ENCODE results near the gene FAM107B. TPM values are rescaled to one million over a fixed set of nuclear protein-coding genes. Genes with fewer than 3 reads are reported as not detected.

The FAM107B gene
- total RNA-seq, 1 experiment from 2014 or later: 41.6 TPM

GRCh38 chr10:14784459-14785055 is 9.9 kb upstream of the FAM107B start:
- POLR2A ChIA-PET: no interaction called here
- Histone ChIP-seq H3K27ac (ENCODE audit: low read depth, low read length) (no peak overlapping the region), H3K9ac (ENCODE audit: low read length) (no peak overlapping the region), H3K27me3 (ENCODE audit: insufficient read depth, low read length) (no peaks in the 10 kb centered on the region), H3K4me1 (ENCODE audit: control insufficient read depth in 1 of 2, insufficient read depth in 2 of 2, low read length in 2 of 2) (peaks cover 0 to 21% of the 10 kb centered on the region in 2 experiments; a peak in 2 of 4 replicates), H3K36me3 (ENCODE audit: control insufficient read depth in 1 of 2, insufficient read depth in 2 of 2, low read length in 2 of 2) (no peaks in the 10 kb centered on the region), H3K9me2 (ENCODE audit: insufficient read depth) (no peaks in the 10 kb centered on the region), H3K4me3 (replicated peaks in 1 of 2; ENCODE audit: low read depth in 1 of 2, low read length in 2 of 2) (no peak overlapping the region), H2AFZ (ENCODE audit: low read depth, low read length, poor library complexity, severe bottlenecking) (no peak overlapping the region), H3K79me2 (ENCODE audit: insufficient read depth, low read length) (no peaks in the 10 kb centered on the region), H3K9me3 (ENCODE audit: control insufficient read depth in 1 of 2, insufficient read depth in 1 of 2, low read depth in 1 of 2, low read length in 2 of 2) (peaks cover 3 to 4% of the 10 kb centered on the region in 2 experiments; a peak in 1 of 4 replicates), H4K20me1 (ENCODE audit: insufficient read depth) (no peaks in the 10 kb centered on the region), H3K4me2 (ENCODE audit: low read length) (no peak overlapping the region)
- BruUV-seq (replicated peaks): no TSS peak
- no peak for DNase-seq (ENCODE audit: low read depth, low spot score)
- CTCF ChIA-PET: no interaction called here
- RAD21 ChIA-PET (ENCODE audit: low non-redundant PET in 1 of 2, low total read pairs in 2 of 2, uncharacterized antibody in 2 of 2, unreplicated experiment in 2 of 2): no interaction called here
- intact Hi-C loops (cut with micrococcal nuclease): no loop called here
- ATAC-seq: no peak
- TF ChIP-seq RAD21 (IDR thresholded peaks at IDR 0.05; ENCODE audit: low read depth): no peak
- TF ChIP-seq POLR2AphosphoS5 (IDR thresholded peaks at IDR 0.05; ENCODE audit: low read depth, low read length): no peak
- TF ChIP-seq YY1 (IDR thresholded peaks at IDR 0.05; ENCODE audit: extremely low read depth, insufficient replicate concordance, low read depth, low read length): no peak
- TF ChIP-seq FOSL1 (IDR thresholded peaks at IDR 0.05; ENCODE audit: low read depth): no peak
- no peak for TF ChIP-seq TCF7L2 (IDR thresholded peaks at IDR 0.05; ENCODE audit: borderline replicate concordance, extremely low read depth, insufficient read depth, insufficient read length)
- TF ChIP-seq JUND (IDR thresholded peaks at IDR 0.05): no peak
- no peak for TF ChIP-seq ELF1 (IDR thresholded peaks at IDR 0.05; ENCODE audit: borderline replicate concordance, low read depth)
- no peak for TF ChIP-seq SRF (IDR thresholded peaks at IDR 0.05; ENCODE audit: low read depth)
- TF ChIP-seq EZH2 (IDR thresholded peaks at IDR 0.05): no peak
- TF ChIP-seq, protein P1, sequence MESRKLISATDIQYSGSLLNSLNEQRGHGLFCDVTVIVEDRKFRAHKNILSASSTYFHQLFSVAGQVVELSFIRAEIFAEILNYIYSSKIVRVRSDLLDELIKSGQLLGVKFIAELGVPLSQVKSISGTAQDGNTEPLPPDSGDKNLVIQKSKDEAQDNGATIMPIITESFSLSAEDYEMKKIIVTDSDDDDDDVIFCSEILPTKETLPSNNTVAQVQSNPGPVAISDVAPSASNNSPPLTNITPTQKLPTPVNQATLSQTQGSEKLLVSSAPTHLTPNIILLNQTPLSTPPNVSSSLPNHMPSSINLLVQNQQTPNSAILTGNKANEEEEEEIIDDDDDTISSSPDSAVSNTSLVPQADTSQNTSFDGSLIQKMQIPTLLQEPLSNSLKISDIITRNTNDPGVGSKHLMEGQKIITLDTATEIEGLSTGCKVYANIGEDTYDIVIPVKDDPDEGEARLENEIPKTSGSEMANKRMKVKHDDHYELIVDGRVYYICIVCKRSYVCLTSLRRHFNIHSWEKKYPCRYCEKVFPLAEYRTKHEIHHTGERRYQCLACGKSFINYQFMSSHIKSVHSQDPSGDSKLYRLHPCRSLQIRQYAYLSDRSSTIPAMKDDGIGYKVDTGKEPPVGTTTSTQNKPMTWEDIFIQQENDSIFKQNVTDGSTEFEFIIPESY (IDR thresholded peaks at IDR 0.05; ENCODE audit: extremely low read depth, insufficient replicate concordance, low read length): no peak
- TF ChIP-seq ZNF274 (IDR thresholded peaks at IDR 0.05; ENCODE audit: low read depth, low read length): no peak
- TF ChIP-seq, protein P2, sequence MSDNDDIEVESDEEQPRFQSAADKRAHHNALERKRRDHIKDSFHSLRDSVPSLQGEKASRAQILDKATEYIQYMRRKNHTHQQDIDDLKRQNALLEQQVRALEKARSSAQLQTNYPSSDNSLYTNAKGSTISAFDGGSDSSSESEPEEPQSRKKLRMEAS (IDR thresholded peaks at IDR 0.05): no peak
- no peak for TF ChIP-seq EGR1 (IDR thresholded peaks at IDR 0.05; ENCODE audit: low read depth)
- TF ChIP-seq REST (IDR thresholded peaks at IDR 0.05; ENCODE audit: low read depth): no peak
- TF ChIP-seq, protein P3, sequence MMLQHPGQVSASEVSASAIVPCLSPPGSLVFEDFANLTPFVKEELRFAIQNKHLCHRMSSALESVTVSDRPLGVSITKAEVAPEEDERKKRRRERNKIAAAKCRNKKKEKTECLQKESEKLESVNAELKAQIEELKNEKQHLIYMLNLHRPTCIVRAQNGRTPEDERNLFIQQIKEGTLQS (IDR thresholded peaks at IDR 0.05): no peak
- no peak for TF ChIP-seq EZH2phosphoT487 (IDR thresholded peaks at IDR 0.05; ENCODE audit: borderline replicate concordance)
- TF ChIP-seq SIN3A (IDR thresholded peaks at IDR 0.05; ENCODE audit: low read depth): no peak
- TF ChIP-seq ZFX (IDR thresholded peaks at IDR 0.05): no peak
- TF ChIP-seq CBX3 (IDR thresholded peaks at IDR 0.05; ENCODE audit: low read depth): no peak
- TF ChIP-seq, protein P4, sequence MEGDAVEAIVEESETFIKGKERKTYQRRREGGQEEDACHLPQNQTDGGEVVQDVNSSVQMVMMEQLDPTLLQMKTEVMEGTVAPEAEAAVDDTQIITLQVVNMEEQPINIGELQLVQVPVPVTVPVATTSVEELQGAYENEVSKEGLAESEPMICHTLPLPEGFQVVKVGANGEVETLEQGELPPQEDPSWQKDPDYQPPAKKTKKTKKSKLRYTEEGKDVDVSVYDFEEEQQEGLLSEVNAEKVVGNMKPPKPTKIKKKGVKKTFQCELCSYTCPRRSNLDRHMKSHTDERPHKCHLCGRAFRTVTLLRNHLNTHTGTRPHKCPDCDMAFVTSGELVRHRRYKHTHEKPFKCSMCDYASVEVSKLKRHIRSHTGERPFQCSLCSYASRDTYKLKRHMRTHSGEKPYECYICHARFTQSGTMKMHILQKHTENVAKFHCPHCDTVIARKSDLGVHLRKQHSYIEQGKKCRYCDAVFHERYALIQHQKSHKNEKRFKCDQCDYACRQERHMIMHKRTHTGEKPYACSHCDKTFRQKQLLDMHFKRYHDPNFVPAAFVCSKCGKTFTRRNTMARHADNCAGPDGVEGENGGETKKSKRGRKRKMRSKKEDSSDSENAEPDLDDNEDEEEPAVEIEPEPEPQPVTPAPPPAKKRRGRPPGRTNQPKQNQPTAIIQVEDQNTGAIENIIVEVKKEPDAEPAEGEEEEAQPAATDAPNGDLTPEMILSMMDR (IDR thresholded peaks at IDR 0.05 in 2 of 3, conservative IDR thresholded peaks at IDR 0.05 in 1 of 3; ENCODE audit: borderline replicate concordance in 1 of 3, insufficient read depth in 1 of 3, low read depth in 2 of 3, low read length in 2 of 3): no peak
